AG09309 (cell line): Measurements from ENCODE around the gene PITPNM3.
A peak's percentile ranks its signal among the peaks of the same experiment; 100 is the strongest.

ENCODE experiments used
- DNase-seq: peaks from one replicate; pipeline ENCODE4 v3.0.0-alpha.2; 2010; ENCODE audit warnings: low read depth
- H3K4me3 ChIP-seq: 2 replicates; pipeline ENCODE4 v1.5.1; 2011; ENCODE audit warnings: mild to moderate bottlenecking, low read depth, low read length, moderate library complexity; ENCODE audit not compliant: control insufficient read depth
- CTCF ChIP-seq: IDR thresholded peaks from 2 replicates; pipeline ENCODE4 v1.5.1; 2011; ENCODE audit warnings: mild to moderate bottlenecking, low read depth, low read length, inconsistent platforms; ENCODE audit not compliant: insufficient read depth, control insufficient read depth; ENCODE audit errors: missing control alignments

The PITPNM3 gene

GRCh38 chr17:6456321-6456720 is 100.0 kb downstream of the PITPNM3 start:
- no peak for DNase-seq
- TF ChIP-seq CTCF: no peak
- no peak overlapping the region for H3K4me3 ChIP-seq

- TF ChIP-seq CTCF: no peak
- H3K4me3 ChIP-seq: peak overlapping the region; percentile 11
These were observed 101.0 kb downstream of the PITPNM3 start for GRCh38 chr17:6455321-6455705.

GRCh38 chr17:6454495-6455320 is 101.6 kb downstream of the PITPNM3 start:
- TF ChIP-seq CTCF: no peak
- no peak for DNase-seq
- peak overlapping the region; percentile 11; the same call in 1 of the 2 replicates for H3K4me3 ChIP-seq

More at GRCh38 chr17:6455321-6455705, 101.0 kb downstream of the PITPNM3 start:
- DNase-seq: no peak

- DNase-seq: no peak
- H3K4me3 ChIP-seq: no peak overlapping the region
- no peak for TF ChIP-seq CTCF
These were observed 102.9 kb downstream of the PITPNM3 start for GRCh38 chr17:6453279-6454024.

GRCh38 chr17:6452471-6453266 is 103.7 kb downstream of the PITPNM3 start:
- no peak for DNase-seq
- H3K4me3 ChIP-seq: no peak overlapping the region
- no peak for TF ChIP-seq CTCF
